GM21737 (cell line): Measurements from ENCODE around the gene LOXHD1.

Experiments
- ATAC-seq: cut with Tn5 transposase; IDR thresholded peaks from one replicate; pipeline ENCODE4 v1.9.1; 2021; ENCODE audit warnings: mild to moderate bottlenecking, moderate library complexity; ENCODE audit not compliant: unreplicated experiment

LOXHD1 gene

DNA sequence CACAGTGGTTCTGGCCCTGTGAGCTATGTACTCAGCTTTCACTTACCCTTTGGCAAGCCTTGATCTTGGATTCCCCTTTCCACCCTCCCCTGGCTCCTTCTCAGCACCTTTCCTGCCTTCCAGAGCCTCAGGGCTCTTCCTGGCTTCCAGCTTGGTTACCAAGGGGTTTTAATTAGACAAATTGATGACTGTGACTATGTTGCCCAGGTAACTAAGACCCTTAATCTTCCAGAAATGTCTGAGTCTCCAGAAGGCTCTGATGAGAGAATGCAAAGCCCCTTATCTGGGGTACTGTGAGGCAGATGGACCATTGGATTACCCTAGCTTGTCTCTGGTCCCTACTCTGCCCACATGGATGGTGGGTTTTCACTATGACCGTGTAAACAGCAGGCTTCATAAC is 174.2 kb downstream of the LOXHD1 start:
- ATAC-seq = no peak

- no peak for ATAC-seq
Measured at GRCh38 chr18:46481847-46482245, 175.2 kb downstream of the LOXHD1 start.

DNA sequence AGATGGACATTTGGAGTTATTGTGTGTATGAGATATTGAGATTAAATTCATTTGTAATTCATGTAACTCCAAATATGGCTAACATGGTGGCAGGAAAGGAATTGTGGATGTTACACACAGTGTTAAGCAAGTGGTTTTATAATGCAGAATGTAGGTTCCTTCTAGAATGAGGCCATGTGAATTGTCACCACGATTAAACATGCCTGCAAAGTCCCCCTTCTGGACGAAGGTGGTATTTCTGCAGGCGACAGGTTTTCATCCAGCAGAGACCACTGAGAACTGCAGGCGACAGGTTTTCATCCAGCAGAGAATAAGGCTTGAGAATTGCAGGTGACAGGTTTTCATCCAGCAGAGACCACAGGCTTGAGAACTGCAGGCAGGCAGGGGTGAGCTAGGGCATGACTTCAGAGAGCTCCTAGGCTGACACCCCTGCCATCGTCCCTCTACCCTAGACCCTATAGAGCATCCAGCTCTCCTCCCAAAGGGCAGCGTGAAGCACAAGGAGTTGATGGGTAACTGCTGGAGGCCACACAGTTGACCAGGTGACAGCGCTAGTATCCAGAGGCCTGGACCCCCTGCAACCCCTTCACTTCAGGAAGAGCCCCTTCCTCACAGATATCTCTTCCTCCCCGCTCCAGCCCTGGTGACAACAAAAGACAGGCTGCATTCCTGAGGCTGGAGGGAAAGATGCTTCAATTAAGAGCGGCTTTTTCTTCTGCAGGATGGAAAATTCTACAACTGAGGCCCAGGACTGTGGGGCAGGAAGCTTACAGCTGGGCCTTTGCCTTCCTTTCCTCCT is 175.8 kb downstream of the LOXHD1 start:
- ATAC-seq = no peak

GRCh38 chr18:46480226-46480625 is 176.8 kb downstream of the LOXHD1 start:
- no peak for ATAC-seq

DNA sequence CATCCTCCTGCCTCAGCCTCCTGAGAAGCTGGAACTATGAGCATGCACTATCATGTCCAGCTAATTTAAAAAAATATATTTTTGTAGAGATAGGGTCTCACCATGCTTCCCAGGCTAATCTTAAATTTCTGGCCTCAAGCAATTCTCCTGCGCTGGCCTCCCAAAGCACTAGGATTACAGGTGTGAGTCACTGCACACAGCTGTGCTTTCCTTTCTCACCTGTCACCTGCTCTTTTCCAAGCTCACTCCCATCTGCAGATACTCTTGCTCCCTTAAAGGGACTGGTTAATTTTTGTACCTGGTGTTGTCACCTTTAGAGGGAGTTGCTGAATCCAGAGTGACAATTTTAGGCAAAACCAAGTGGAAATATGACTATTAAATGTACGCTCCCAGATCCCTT is 178.2 kb downstream of the LOXHD1 start:
- ATAC-seq = no peak

GRCh38 chr18:46477425-46478011 is 179.5 kb downstream of the LOXHD1 start:
- ATAC-seq = no peak

DNA sequence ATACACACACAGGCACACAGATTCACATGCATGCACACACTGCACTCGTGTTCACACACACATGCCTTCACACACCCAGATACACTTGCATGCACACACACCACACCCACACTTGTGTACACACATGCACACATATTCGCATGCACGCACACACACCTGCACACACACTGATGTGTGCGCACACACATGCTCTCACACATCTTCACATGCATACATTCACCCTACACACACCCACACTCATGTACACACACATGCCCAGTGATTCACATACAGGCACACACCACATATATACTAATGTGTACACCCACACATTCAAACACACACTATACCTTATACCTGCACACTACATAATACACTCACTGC is 181.6 kb downstream of the LOXHD1 start:
- no peak for ATAC-seq

- ATAC-seq = no peak
Measured at GRCh38 chr18:46474487-46475389, 182.3 kb downstream of the LOXHD1 start.

DNA sequence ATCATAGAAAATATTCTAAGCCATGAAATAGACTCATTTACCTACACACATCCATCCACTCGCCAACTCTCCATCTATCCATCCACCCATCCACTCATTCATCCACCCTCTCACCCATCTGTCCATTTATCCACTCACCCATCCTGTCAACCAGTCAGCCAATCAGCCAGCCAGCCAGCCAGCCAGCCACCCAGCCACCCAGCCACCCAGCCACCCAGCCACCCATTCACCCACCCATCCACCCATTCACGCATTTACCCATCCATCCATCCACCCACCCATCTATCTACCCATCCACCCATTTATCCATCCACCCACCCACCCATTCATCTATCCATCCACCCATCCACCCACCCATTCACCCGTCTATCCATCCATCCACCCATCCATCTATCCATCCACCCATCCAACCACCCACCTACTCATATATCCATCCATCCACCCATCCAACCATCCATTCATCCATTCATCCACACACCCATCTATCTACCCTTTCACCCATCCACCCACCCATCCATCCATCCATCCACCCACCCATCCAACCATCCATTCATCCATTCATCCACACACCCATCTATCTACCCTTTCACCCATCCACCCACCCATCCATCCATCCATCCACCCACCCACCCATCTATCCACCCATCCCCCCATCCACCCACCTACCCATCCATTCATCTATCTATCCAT is 185.1 kb downstream of the LOXHD1 start:
- ATAC-seq = no peak

DNA sequence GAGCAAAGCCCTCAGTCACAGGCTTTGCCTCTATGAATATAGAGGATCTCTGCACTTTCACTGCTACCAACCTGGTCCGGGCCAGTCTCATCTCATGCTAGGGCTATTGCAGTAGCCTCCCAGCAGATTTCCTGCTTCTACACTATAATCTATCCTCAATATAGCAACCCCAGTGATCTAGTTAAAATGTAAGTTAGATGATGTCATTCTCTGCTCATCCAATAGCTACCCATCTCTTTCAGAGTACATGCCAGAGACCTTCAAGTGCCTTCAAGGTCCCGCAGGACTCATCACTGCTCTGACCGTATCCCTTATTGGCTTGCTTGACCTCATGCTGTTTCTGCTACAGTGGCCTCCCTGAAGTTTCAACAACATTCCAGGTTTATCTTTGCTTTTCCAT is 186.3 kb downstream of the LOXHD1 start:
- ATAC-seq = no peak

DNA sequence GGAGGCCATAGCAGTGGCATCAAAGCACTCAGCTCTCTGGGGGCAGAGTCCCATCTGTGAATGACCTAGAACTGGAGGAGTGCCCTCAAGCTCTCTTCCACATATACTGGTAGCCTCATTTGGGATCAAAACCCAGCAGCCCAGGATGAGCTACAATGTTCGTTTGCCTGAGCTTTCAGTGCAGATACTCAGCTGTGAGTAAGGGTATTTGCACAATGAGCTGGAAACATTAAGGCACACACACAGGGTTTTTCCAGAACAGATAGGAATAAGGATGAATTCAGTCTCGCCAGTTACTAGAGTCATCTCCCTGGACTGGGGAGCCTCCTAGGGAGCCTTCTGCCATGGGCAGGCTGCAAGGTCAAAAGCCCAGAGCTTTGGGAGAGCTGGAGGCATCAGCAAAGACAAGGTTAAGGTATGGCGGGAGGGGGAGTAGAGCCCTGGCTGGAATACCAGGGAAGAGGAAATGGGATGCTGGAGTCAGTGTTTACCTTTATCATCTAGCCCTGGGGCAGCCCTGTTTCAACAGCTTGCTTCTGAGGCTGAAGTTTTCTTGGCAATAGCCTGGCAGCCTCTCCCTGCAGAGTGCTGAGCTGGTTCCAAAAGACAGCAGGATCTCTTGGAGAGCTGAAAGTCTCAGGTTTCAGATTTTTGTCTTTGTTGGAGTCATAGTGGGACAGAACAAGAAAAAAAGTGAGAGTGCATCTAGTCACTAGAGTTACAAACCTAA is 187.7 kb downstream of the LOXHD1 start:
- no peak for ATAC-seq

- no peak for ATAC-seq
Measured at GRCh38 chr18:46468426-46469180, 188.4 kb downstream of the LOXHD1 start.

DNA sequence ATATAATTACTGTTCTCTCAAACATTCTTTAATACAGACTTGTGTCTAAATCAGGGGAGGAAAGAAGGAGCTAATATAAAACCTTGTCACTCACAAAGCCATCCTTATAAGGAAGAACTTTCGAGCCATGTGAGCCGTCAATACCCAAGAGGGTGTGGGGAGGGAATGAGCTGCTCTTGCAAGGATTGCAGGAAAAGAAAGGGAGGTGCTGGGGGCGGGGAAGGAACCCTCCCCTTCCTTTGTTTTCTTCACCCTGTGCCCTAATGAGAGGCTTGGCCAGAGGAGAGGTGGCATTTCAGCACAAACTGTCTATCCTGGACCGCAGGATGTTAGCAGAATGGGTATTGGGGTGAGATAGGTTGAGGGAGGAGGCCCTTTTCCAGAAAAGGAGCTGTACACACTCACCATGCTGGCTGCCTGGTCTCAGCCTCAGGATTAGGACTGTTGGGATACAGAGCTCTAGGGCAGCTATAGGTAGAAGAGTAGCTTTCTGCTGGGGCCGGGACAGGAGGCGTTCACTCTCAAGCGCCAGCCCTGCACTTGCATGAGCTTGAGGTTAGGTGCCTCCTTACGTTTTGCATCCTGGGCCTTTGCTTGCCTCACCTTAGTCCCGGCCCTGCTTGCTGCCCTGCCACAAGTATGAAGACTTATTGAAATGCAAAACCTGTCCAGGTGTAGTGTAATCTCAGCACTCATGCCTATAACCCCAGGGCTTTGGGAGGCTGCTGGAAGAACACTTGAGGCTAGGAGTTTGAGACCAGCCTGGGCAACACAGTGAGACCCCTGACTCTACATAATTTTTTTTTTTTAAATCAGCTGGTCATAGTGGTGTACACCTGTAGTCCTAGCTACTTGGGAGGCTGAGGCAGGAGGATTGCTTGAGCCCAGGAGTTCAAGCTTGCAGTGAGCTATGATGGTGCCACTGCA is 190.5 kb downstream of the LOXHD1 start:
- ATAC-seq = no peak

GRCh38 chr18:46464926-46465655 is 191.9 kb downstream of the LOXHD1 start:
- ATAC-seq = no peak

GRCh38 chr18:46462523-46462922 is 194.5 kb downstream of the LOXHD1 start:
- no peak for ATAC-seq

DNA sequence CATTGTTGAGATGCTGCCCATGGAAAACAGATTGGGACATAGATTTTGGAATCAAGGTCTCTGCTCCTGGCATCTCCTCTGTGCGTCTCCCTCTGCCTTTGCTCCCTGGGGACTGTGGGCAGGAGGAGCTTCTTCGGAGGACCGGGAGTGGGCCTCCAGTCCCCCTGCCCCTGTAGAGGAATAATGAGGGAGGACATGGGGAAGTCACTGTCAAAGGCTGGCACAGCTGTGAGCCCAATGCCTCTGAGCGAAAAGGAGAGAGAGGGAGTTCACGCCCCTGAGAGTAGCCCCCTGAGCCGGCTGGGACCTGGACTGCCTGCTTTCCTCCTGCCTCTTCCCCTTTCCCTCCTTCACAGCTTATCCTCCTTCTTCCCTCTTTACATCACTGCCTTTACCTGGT is 195.0 kb downstream of the LOXHD1 start:
- no peak for ATAC-seq

- no peak for ATAC-seq
Measured at GRCh38 chr18:46460754-46461153, 196.3 kb downstream of the LOXHD1 start.
